OCI-LY1 (cell line): ENCODE measurements around the gene SLC4A1AP.

Experiments
- H2AFZ ChIP-seq: fragments of 200-600 bp; sonication (generic), shearing (Covaris generic); 2 replicates; pipeline ENCODE4 v1.6.0; 2014; ENCODE audit warnings: antibody characterized with exemption, mild to moderate bottlenecking, low read length
- H3F3A ChIP-seq: fragments of 200-600 bp; sonication (generic), shearing (Covaris generic); 2 replicates; pipeline ENCODE4 v1.6.0; 2014; ENCODE audit warnings: mild to moderate bottlenecking, antibody characterized with exemption, low read length, moderate library complexity; ENCODE audit not compliant: insufficient read depth
- H3K27ac ChIP-seq: fragments of 200-600 bp; sonication (generic); 2 replicates; pipeline ENCODE4 v1.5.1; 2014; ENCODE audit warnings: low read length, mixed run types, mild to moderate bottlenecking, low read depth; ENCODE audit not compliant: poor library complexity, severe bottlenecking
- H3K27me3 ChIP-seq: fragments of 200-600 bp; sonication (generic); 2 replicates; pipeline ENCODE4 v1.6.0; 2014; ENCODE audit warnings: antibody characterized with exemption, mild to moderate bottlenecking, low read length, moderate library complexity; ENCODE audit not compliant: insufficient read depth
- H3K36me3 ChIP-seq: fragments of 200-600 bp; sonication (generic); 2 replicates; pipeline ENCODE4 v1.6.1; 2014; ENCODE audit warnings: mild to moderate bottlenecking, antibody characterized with exemption, low read length, moderate library complexity, mixed read lengths; ENCODE audit not compliant: insufficient read depth
- H3K4me1 ChIP-seq: fragments of 200-600 bp; sonication (generic); 2 replicates; pipeline ENCODE4 v1.5.1; 2014; ENCODE audit warnings: mild to moderate bottlenecking, low read length, moderate library complexity; ENCODE audit not compliant: insufficient read depth, severe bottlenecking
- H3K4me2 ChIP-seq: fragments of 200-600 bp; sonication (generic), shearing (Covaris generic); 2 replicates; pipeline ENCODE4 v1.6.1; 2014; ENCODE audit warnings: low read length
- H3K4me3 ChIP-seq: fragments of 200-600 bp; sonication (generic); 2 replicates; pipeline ENCODE4 v1.5.1; 2014; ENCODE audit warnings: low read length, low read depth, mild to moderate bottlenecking, mixed read lengths; ENCODE audit not compliant: poor library complexity, severe bottlenecking
- H3K79me2 ChIP-seq: fragments of 200-600 bp; shearing (Covaris generic); 2 replicates; pipeline ENCODE4 v1.6.1; 2016; ENCODE audit warnings: mixed run types, low read length, mixed read lengths; ENCODE audit not compliant: insufficient read depth
- H3K9ac ChIP-seq: fragments of 200-600 bp; sonication (generic), shearing (Covaris generic); 2 replicates; pipeline ENCODE4 v1.6.1; 2014; ENCODE audit warnings: mild to moderate bottlenecking, low read length, mixed read lengths
- H3K9me2 ChIP-seq: fragments of 200-600 bp; sonication (generic), shearing (Covaris generic); 2 replicates; pipeline ENCODE4 v1.6.1; 2014; ENCODE audit warnings: low read depth, mild to moderate bottlenecking, low read length, mixed read lengths
- H3K9me3 ChIP-seq: fragments of 200-600 bp; shearing (Covaris generic); 2 replicates; pipeline ENCODE4 v1.6.1; 2014; ENCODE audit warnings: low read length, mixed read lengths
- H4K20me1 ChIP-seq: fragments of 200-600 bp; sonication (generic), shearing (Covaris generic); 2 replicates; pipeline ENCODE4 v1.6.0; 2016; ENCODE audit warnings: mild to moderate bottlenecking, low read length; ENCODE audit not compliant: insufficient read depth
- CTCF ChIP-seq: fragments of 200-600 bp; sonication (generic), shearing (Covaris generic); IDR thresholded peaks from 2 replicates; pipeline ENCODE4 v1.5.1; 2017; ENCODE audit warnings: mild to moderate bottlenecking, antibody characterized with exemption, low read length, moderate library complexity, mixed read lengths
- EZH2 ChIP-seq: fragments of 200-600 bp; sonication (generic), shearing (Covaris generic); IDR thresholded peaks from 2 replicates; pipeline ENCODE4 v1.8.0; 2017; ENCODE audit warnings: borderline replicate concordance, mixed run types, mild to moderate bottlenecking, antibody characterized with exemption, low read length, moderate library complexity, mixed read lengths

Gene SLC4A1AP

GRCh38 chr2:27736890-27737204, 73.2 kb downstream of the SLC4A1AP start:
- Histone ChIP-seq H3K9ac (no peak overlapping the region), H3K4me3 (no peak overlapping the region), H3K36me3 (no peaks in the 10 kb centered on the region), H3K79me2 (no peaks in the 10 kb centered on the region), H3K4me1 (no peaks in the 10 kb centered on the region), H3K4me2 (no peak overlapping the region), H4K20me1 (no peaks in the 10 kb centered on the region), H3K9me2 (no peaks in the 10 kb centered on the region), H3F3A (no peaks in the 10 kb centered on the region), H3K9me3 (no peaks in the 10 kb centered on the region), H2AFZ (no peak overlapping the region), H3K27ac (no peak overlapping the region), H3K27me3 (no peaks in the 10 kb centered on the region)
- TF ChIP-seq EZH2 (no peak), CTCF (no peak)

- Histone ChIP-seq H3K27ac (no peak overlapping the region), H3K4me1 (no peaks in the 10 kb centered on the region), H3K79me2 (no peaks in the 10 kb centered on the region), H3K27me3 (no peaks in the 10 kb centered on the region), H3K9ac (no peak overlapping the region), H3K36me3 (no peaks in the 10 kb centered on the region), H3K4me3 (no peak overlapping the region), H3F3A (no peaks in the 10 kb centered on the region), H2AFZ (no peak overlapping the region), H3K4me2 (no peak overlapping the region), H3K9me2 (no peaks in the 10 kb centered on the region), H4K20me1 (no peaks in the 10 kb centered on the region), H3K9me3 (no peaks in the 10 kb centered on the region)
- TF ChIP-seq CTCF (no peak), EZH2 (no peak)
Measured at GRCh38 chr2:27737676-27738348, 74.1 kb downstream of the SLC4A1AP start.

GRCh38 chr2:27738349-27739057, 74.8 kb downstream of the SLC4A1AP start:
- Histone ChIP-seq H3K27ac (no peak overlapping the region), H4K20me1 (no peaks in the 10 kb centered on the region), H3K27me3 (no peaks in the 10 kb centered on the region), H3F3A (no peaks in the 10 kb centered on the region), H2AFZ (no peak overlapping the region), H3K9me2 (no peaks in the 10 kb centered on the region), H3K4me2 (no peak overlapping the region), H3K36me3 (no peaks in the 10 kb centered on the region), H3K9ac (no peak overlapping the region), H3K4me1 (no peaks in the 10 kb centered on the region), H3K9me3 (no peaks in the 10 kb centered on the region), H3K79me2 (no peaks in the 10 kb centered on the region), H3K4me3 (no peak overlapping the region)
- TF ChIP-seq CTCF (no peak), EZH2 (no peak)
